Cardiac fibroblast (primary cell): ENCODE results near the gene TUT4.

Source experiments
- DNase-seq, 2 donors: peaks; one replicate each; pipeline versions ENCODE4 v3.0.0 to v3.0.0-alpha.2; 2010; ENCODE audit warnings: low read depth in 2 of 2
- H3K4me3 ChIP-seq, 2 donors: replicated peaks in 1 of 2; 1 replicate in 1 of 2; 2 replicates in 1 of 2; pipeline ENCODE4 v1.5.1; 2011; ENCODE audit warnings: low read depth in 2 of 2, low read length in 2 of 2, mild to moderate bottlenecking in 2 of 2, moderate library complexity in 1 of 2
- CTCF ChIP-seq: IDR thresholded peaks from one replicate; pipeline ENCODE4 v1.5.1; 2011; ENCODE audit warnings: low read depth, mild to moderate bottlenecking, low read length, inconsistent platforms

TUT4 gene

DNA sequence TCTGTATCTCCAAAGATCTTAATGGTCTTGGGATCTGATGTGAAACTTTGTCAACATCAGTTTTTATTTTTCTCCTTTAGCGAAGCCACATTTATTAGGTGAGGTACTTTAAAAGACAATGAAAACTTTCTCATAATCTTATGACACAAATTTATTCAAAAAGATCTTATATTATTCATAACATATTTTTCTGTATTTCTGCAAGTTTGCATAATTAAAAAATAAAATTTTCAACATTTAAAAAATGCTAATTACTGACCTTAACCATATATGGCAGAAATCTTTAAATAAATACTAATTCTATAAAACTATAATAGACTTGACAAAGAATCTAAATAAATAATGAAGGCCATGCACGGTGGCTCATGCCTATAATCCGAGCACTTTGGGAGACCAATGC lies 75.9 kb downstream of the TUT4 start:
- H3K4me3 ChIP-seq, result no peak overlapping the region
- no peak for TF ChIP-seq CTCF
- no peak for DNase-seq

DNA sequence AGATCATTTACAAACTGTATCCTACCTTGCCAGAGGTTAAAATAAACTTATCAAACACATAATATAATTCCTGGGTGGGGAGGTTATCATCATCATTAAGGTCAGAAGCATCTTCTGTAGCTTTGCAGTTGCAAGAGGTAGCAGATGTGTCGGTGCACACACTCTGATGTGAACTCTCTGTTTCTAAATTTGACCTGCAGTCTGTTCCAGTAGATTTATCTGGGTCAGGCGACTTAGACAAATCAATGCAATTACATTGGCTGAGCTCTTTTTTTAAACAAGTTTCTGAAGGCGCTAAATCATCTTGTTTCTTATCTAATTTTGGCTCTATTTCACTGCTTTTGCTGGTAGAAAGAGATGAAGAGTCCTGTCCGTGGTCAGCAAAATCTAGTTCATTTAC lies 78.1 kb downstream of the TUT4 start:
- no peak for TF ChIP-seq CTCF
- DNase-seq, result no peak
- no peak overlapping the region for H3K4me3 ChIP-seq

DNA sequence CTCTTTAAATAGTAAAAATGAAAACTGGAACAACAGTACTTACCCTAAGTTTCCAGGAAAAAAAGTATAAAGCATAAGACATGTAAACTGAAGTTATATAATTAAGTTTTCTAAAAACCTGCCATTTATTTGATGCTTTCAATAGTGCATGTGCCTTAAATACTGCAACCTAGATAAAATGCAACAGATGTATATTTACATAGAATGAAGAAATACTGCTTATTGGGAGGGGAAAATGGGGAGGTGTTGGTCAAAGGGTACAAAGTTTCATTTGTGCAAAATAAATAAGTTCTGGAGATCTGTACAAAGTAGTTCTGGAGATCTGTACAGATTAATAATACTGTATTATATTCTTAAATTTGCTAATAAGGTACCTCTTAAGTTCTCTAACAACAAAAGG lies 79.9 kb downstream of the TUT4 start:
- TF ChIP-seq CTCF, result no peak
- DNase-seq, result no peak
- no peak overlapping the region for H3K4me3 ChIP-seq

GRCh38 chr1:52472384-52472783 lies 80.5 kb downstream of the TUT4 start:
- no peak for DNase-seq
- TF ChIP-seq CTCF, result no peak

GRCh38 chr1:52469108-52469507 lies 83.8 kb downstream of the TUT4 start:
- no peak for DNase-seq
- H3K4me3 ChIP-seq, result no peak overlapping the region
- TF ChIP-seq CTCF, result no peak

More at GRCh38 chr1:52472384-52472783, 80.5 kb downstream of the TUT4 start:
- no peak overlapping the region for H3K4me3 ChIP-seq

DNA sequence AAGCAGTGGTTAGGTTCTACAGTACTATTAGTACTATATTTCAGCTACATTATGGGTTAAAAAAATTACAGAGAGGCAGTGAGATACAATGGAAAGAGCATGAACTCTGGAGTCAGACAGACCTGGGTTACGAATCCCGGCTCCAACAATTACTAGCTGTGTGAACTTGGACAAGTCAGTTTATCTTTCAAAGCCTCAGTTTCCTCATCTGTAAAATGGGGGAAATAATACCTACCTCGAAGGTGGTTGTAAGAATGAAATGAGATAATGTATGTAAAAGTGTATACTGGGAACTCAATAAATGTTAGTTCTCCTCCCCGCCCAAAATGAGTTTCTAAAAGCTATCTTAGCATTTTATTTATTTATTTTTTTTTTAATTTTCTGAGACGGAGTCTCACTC lies 89.0 kb downstream of the TUT4 start:
- DNase-seq, result no peak
- TF ChIP-seq CTCF, result no peak
- no peak overlapping the region for H3K4me3 ChIP-seq

DNA sequence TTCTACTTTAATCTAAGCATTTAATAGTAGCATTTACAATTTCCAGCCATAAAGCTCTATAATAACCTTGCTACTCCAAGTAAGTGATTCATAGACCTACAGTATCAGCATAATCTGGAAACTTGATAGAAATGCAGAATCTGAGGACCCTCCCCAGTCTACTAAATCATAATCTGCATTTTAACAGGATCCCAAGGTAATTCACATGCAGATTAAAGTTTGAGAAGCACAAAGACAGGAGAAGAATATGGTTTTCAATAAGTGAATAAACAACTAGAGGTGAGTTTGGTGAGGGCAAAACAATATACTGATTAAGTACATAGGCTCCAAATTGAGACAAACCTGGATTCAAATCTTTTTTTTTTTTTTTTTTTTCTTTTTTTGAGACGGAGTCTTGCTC lies 91.1 kb downstream of the TUT4 start:
- no peak for DNase-seq
- TF ChIP-seq CTCF, result no peak
- no peak overlapping the region for H3K4me3 ChIP-seq
